HEK293 (cell line): ENCODE results near the gene HOXB4.
A peak's percentile ranks its signal among the peaks of the same experiment; 100 is the strongest.

Source experiments
- CTCF ChIA-PET: fragments of 350-600 bp; formaldehyde crosslinking; extraction: SDS; loops from one replicate; lab custom pipeline; 2021; ENCODE audit warnings: antibody characterized with exemption; lab: Yijun Ruan, JAX
- POLR2A ChIA-PET: fragments of 300-600 bp; formaldehyde crosslinking; extraction: SDS; loops from one replicate; lab custom pipeline; 2020; ENCODE audit warnings: antibody characterized with exemption, inconsistent platforms; lab: Yijun Ruan, JAX
- H3K27ac ChIP-seq: fragments of 200-500 bp; sonication (Bioruptor generic); 2 replicates; pipeline ENCODE4 v1.5.1; 2014; ENCODE audit warnings: low read depth, low read length, control low read depth, inconsistent platforms; ENCODE audit errors: extremely low read depth
- H3K36me3 ChIP-seq, 2 experiments: fragments of 200-500 bp in 1 of 2; sonication (Bioruptor generic) in 1 of 2; 1 replicate in 1 of 2; 2 replicates in 1 of 2; pipeline ENCODE4 v1.5.1; 2014 to 2017; ENCODE audit warnings: inconsistent platforms in 2 of 2, low read length in 2 of 2; ENCODE audit not compliant: control insufficient read depth in 2 of 2, insufficient read depth in 1 of 2
- H3K4me1 ChIP-seq: fragments of 200-500 bp; sonication (Bioruptor generic); 2 replicates; pipeline ENCODE4 v1.5.1; 2014; ENCODE audit warnings: mild to moderate bottlenecking, low read length, inconsistent platforms; ENCODE audit not compliant: control insufficient read depth, insufficient read depth
- H3K4me3 ChIP-seq: 2 replicates; pipeline ENCODE4 v1.5.1; 2011; ENCODE audit warnings: low read depth, mild to moderate bottlenecking, control low read depth, low read length, moderate library complexity
- H3K9me3 ChIP-seq: fragments of 200-500 bp; sonication (Bioruptor generic); 2 replicates; pipeline ENCODE4 v1.5.1; 2014; ENCODE audit warnings: low read depth, low read length, inconsistent platforms; ENCODE audit not compliant: control insufficient read depth, insufficient read depth
- BCL11B ChIP-seq: fragments of 450-650 bp; formaldehyde crosslinking; IDR thresholded peaks from 2 replicates; pipeline ENCODE4 v1.5.1; 2016; ENCODE audit warnings: low read depth, missing biosample characterization, missing genetic modification characterization
- KLF9 ChIP-seq: fragments of 450-650 bp; formaldehyde crosslinking; IDR thresholded peaks from 2 replicates; pipeline ENCODE4 v1.5.1; 2016; ENCODE audit warnings: missing biosample characterization, missing genetic modification characterization, low read depth
- MEIS1 ChIP-seq: sonication (generic); formaldehyde crosslinking; IDR thresholded peaks from 2 replicates; pipeline ENCODE4 v1.8.1; 2022; ENCODE audit warnings: missing genetic modification reagents, mild to moderate bottlenecking, borderline replicate concordance
- PRDM4 ChIP-seq: fragments of 450-650 bp; formaldehyde crosslinking; IDR thresholded peaks from 2 replicates; pipeline ENCODE4 v1.5.1; 2017; ENCODE audit warnings: missing biosample characterization, missing genetic modification characterization
- SETDB1 ChIP-seq: IDR thresholded peaks from one replicate; pipeline ENCODE4 v1.6.1; 2017; ENCODE audit warnings: mild to moderate bottlenecking, low read length, moderate library complexity, mixed read lengths; ENCODE audit not compliant: insufficient read length
- SP3 ChIP-seq: fragments of 450-650 bp; formaldehyde crosslinking; IDR thresholded peaks from 2 replicates; pipeline ENCODE4 v1.5.1; 2016; ENCODE audit warnings: missing biosample characterization, missing genetic modification characterization
- TSHZ1 ChIP-seq: fragments of 450-650 bp; formaldehyde crosslinking; IDR thresholded peaks from 2 replicates; pipeline ENCODE4 v1.5.1; 2016; ENCODE audit warnings: missing biosample characterization, missing genetic modification characterization, borderline replicate concordance
- WT1 ChIP-seq: fragments of 450-650 bp; formaldehyde crosslinking; IDR thresholded peaks from 2 replicates; pipeline ENCODE4 v1.5.1; 2016; ENCODE audit warnings: missing biosample characterization, missing genetic modification characterization
- YY1 ChIP-seq: fragments of 450-650 bp; formaldehyde crosslinking; IDR thresholded peaks from 2 replicates; pipeline ENCODE4 v1.5.1; 2018; ENCODE audit warnings: missing biosample characterization, missing genetic modification characterization
- ZBTB7A ChIP-seq: fragments of 450-650 bp; formaldehyde crosslinking; IDR thresholded peaks from 2 replicates; pipeline ENCODE4 v1.5.1; 2016; ENCODE audit warnings: low read depth, missing biosample characterization, missing genetic modification characterization
- ZBTB8A ChIP-seq: fragments of 450-650 bp; formaldehyde crosslinking; IDR thresholded peaks from 2 replicates; pipeline ENCODE4 v1.5.1; 2016; ENCODE audit warnings: missing biosample characterization, missing genetic modification characterization
- ZFHX2 ChIP-seq: fragments of 450-650 bp; formaldehyde crosslinking; conservative IDR thresholded peaks from 2 replicates; pipeline ENCODE4 v1.5.1; 2016; ENCODE audit warnings: missing biosample characterization, missing genetic modification characterization
- ZNF16 ChIP-seq: fragments of 450-650 bp; formaldehyde crosslinking; IDR thresholded peaks from 2 replicates; pipeline ENCODE4 v1.5.1; 2016; ENCODE audit warnings: low read depth, missing biosample characterization, missing genetic modification characterization
- ZNF2 ChIP-seq: fragments of 450-650 bp; formaldehyde crosslinking; IDR thresholded peaks from 2 replicates; pipeline ENCODE4 v1.5.1; 2016; ENCODE audit warnings: missing biosample characterization, missing genetic modification characterization
- ZNF202 ChIP-seq: fragments of 450-650 bp; formaldehyde crosslinking; IDR thresholded peaks from 2 replicates; pipeline ENCODE4 v1.5.1; 2016; ENCODE audit warnings: missing biosample characterization, missing genetic modification characterization, borderline replicate concordance
- ZNF211 ChIP-seq: fragments of 450-650 bp; formaldehyde crosslinking; IDR thresholded peaks from 2 replicates; pipeline ENCODE4 v1.5.1; 2016; ENCODE audit warnings: low read depth, missing biosample characterization, missing genetic modification characterization
- ZNF366 ChIP-seq: fragments of 450-650 bp; formaldehyde crosslinking; conservative IDR thresholded peaks from 2 replicates; pipeline ENCODE4 v1.5.1; 2016; ENCODE audit warnings: missing biosample characterization, missing genetic modification characterization
- ZNF48 ChIP-seq: fragments of 450-650 bp; formaldehyde crosslinking; IDR thresholded peaks from 2 replicates; pipeline ENCODE4 v1.5.1; 2016; ENCODE audit warnings: missing biosample characterization, missing genetic modification characterization
- ZNF530 ChIP-seq: fragments of 450-650 bp; formaldehyde crosslinking; IDR thresholded peaks from 2 replicates; pipeline ENCODE4 v1.5.1; 2016; ENCODE audit warnings: low read depth, missing biosample characterization, missing genetic modification characterization
- ZNF561 ChIP-seq: fragments of 450-650 bp; IDR thresholded peaks from 2 replicates; pipeline ENCODE4 v1.5.1; 2018; ENCODE audit warnings: missing biosample characterization, missing genetic modification characterization, borderline replicate concordance
- ZNF571 ChIP-seq: fragments of 450-650 bp; formaldehyde crosslinking; IDR thresholded peaks from 2 replicates; pipeline ENCODE4 v1.5.0; 2017; ENCODE audit warnings: missing biosample characterization, missing genetic modification characterization
- ZNF623 ChIP-seq: fragments of 450-650 bp; formaldehyde crosslinking; IDR thresholded peaks from 2 replicates; pipeline ENCODE4 v1.5.1; 2016; ENCODE audit warnings: missing biosample characterization, missing genetic modification characterization
- ZNF677 ChIP-seq: fragments of 450-650 bp; IDR thresholded peaks from 2 replicates; pipeline ENCODE4 v1.5.0; 2018; ENCODE audit warnings: missing biosample characterization, mild to moderate bottlenecking, missing genetic modification characterization, moderate library complexity
- ZNF707 ChIP-seq: fragments of 450-650 bp; formaldehyde crosslinking; IDR thresholded peaks from 2 replicates; pipeline ENCODE4 v1.5.1; 2016; ENCODE audit warnings: missing biosample characterization, missing genetic modification characterization
- ZNF747 ChIP-seq: fragments of 450-650 bp; formaldehyde crosslinking; IDR thresholded peaks from 2 replicates; pipeline ENCODE4 v1.5.1; 2016; ENCODE audit warnings: missing biosample characterization, missing genetic modification characterization
- ZNF76 ChIP-seq: fragments of 450-650 bp; formaldehyde crosslinking; IDR thresholded peaks from 2 replicates; pipeline ENCODE4; 2016; ENCODE audit warnings: low read depth, missing biosample characterization, missing genetic modification characterization, borderline replicate concordance
- ZNF785 ChIP-seq: fragments of 450-650 bp; formaldehyde crosslinking; IDR thresholded peaks from 2 replicates; pipeline ENCODE4 v1.5.1; 2016; ENCODE audit warnings: missing biosample characterization, missing genetic modification characterization
- TF ChIP-seq, protein P1 (sequence below): fragments of 450-650 bp; formaldehyde crosslinking; IDR thresholded peaks from 2 replicates; pipeline ENCODE4 v1.5.1; 2016; ENCODE audit warnings: missing biosample characterization, missing genetic modification characterization
- TF ChIP-seq, protein P2 (sequence below): fragments of 450-650 bp; formaldehyde crosslinking; IDR thresholded peaks from 2 replicates; pipeline ENCODE4 v1.5.1; 2016; ENCODE audit warnings: missing biosample characterization, missing genetic modification characterization
- TF ChIP-seq, protein P3 (sequence below): fragments of 450-650 bp; formaldehyde crosslinking; IDR thresholded peaks from 2 replicates; pipeline ENCODE4 v1.5.1; 2016; ENCODE audit warnings: missing biosample characterization, missing genetic modification characterization

Gene HOXB4

GRCh38 chr17:48568499-48569239, 9.5 kb downstream of the HOXB4 start:
- CTCF ChIA-PET, result interaction anchor here (0.6 to 1.5 kb wide), 3 partner anchors 11 to 302 kb away, joined by 3 to 5 read pairs (median 3); no protein-coding TSS in a partner anchor
- H3K36me3 ChIP-seq, result peaks cover 8 to 58% of the 10 kb centered on the region in 2 experiments
- H3K9me3 ChIP-seq, result no peaks in the 10 kb centered on the region
- H3K4me3 ChIP-seq, result no peak overlapping the region
- H3K4me1 ChIP-seq, result peaks cover 92% of the 10 kb centered on the region
- POLR2A ChIA-PET, result no interaction called here
- H3K27ac ChIP-seq, result peak overlapping the region; percentile 57
- TF ChIP-seq ZNF623 (tag by site-specific recombination) (no peak), SETDB1 (no peak), ZNF530 (tag by site-specific recombination) (no peak), WT1 (tag by site-specific recombination) (0 out of 2 replicates have a peak, but pooled peaks have one; percentile 7), ZNF366 (tag by site-specific recombination) (peak; percentile 98), TSHZ1 (tag by site-specific recombination) (no peak), ZNF707 (tag by site-specific recombination) (no peak), ZNF16 (no peak), ZNF785 (tag by site-specific recombination) (no peak), ZBTB8A (tag by site-specific recombination) (peak; percentile 51), ZBTB7A (no peak), KLF9 (tag by site-specific recombination) (no peak), ZNF571 (tag by site-specific recombination) (no peak), ZNF48 (tag by site-specific recombination) (no peak), ZNF561 (0 out of 2 replicates have a peak, but pooled peaks have one; percentile 54), PRDM4 (tag by site-specific recombination) (no peak), ZNF202 (tag by site-specific recombination) (no peak), ZNF211 (tag by site-specific recombination) (no peak), BCL11B (tag by site-specific recombination) (no peak), ZNF76 (tag by site-specific recombination) (0 out of 2 replicates have a peak, but pooled peaks have one; percentile 11), MEIS1 (CRISPR knock-in tag) (no peak), ZNF747 (tag by site-specific recombination) (no peak), ZNF677 (tag by site-specific recombination) (no peak), YY1 (peak; percentile 81; the same call in 1 of the 2 replicates), ZFHX2 (tag by site-specific recombination) (no peak), SP3 (tag by site-specific recombination) (no peak), ZNF2 (tag by site-specific recombination) (peak; percentile 77)
- TF ChIP-seq, protein P1, sequence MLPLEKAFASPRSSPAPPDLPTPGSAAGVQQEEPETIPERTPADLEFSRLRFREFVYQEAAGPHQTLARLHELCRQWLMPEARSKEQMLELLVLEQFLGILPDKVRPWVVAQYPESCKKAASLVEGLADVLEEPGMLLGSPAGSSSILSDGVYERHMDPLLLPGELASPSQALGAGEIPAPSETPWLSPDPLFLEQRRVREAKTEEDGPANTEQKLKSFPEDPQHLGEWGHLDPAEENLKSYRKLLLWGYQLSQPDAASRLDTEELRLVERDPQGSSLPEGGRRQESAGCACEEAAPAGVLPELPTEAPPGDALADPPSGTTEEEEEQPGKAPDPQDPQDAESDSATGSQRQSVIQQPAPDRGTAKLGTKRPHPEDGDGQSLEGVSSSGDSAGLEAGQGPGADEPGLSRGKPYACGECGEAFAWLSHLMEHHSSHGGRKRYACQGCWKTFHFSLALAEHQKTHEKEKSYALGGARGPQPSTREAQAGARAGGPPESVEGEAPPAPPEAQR (tag by site-specific recombination), result no peak
- TF ChIP-seq, protein P2, sequence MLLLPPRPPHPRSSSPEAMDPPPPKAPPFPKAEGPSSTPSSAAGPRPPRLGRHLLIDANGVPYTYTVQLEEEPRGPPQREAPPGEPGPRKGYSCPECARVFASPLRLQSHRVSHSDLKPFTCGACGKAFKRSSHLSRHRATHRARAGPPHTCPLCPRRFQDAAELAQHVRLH, result no peak
- TF ChIP-seq, protein P3, sequence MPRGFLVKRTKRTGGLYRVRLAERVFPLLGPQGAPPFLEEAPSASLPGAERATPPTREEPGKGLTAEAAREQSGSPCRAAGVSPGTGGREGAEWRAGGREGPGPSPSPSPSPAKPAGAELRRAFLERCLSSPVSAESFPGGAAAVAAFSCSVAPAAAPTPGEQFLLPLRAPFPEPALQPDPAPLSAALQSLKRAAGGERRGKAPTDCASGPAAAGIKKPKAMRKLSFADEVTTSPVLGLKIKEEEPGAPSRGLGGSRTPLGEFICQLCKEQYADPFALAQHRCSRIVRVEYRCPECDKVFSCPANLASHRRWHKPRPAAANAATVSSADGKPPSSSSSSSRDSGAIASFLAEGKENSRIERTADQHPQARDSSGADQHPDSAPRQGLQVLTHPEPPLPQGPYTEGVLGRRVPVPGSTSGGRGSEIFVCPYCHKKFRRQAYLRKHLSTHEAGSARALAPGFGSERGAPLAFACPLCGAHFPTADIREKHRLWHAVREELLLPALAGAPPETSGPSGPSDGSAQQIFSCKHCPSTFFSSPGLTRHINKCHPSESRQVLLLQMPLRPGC (tag by site-specific recombination), result no peak
